Activated CD8-positive, alpha-beta memory T cell treated with anti-CD3 and anti-CD28 coated beads, Interleukin-2, amount 10 ng/mL, durations not matched to agents 7 days and 5 days (primary cell): ENCODE data around the gene FAM200A. TPM values are rescaled to one million over a fixed set of nuclear protein-coding genes. Genes with fewer than 3 reads are reported as not detected.
A peak's percentile ranks its signal among the peaks of the same experiment; 100 is the strongest.
"Not testable (repeated sequence)": the region's sequence is repeated elsewhere in the genome, so short reads cannot be mapped to it uniquely, and the experiment has no call there.

ENCODE experiments used
- ATAC-seq: fragments of 150-1000 bp; cut with Tn5 transposase; one replicate; pipeline ENCODE4 v1.10.0; 2021; ENCODE audit warnings: moderate library complexity
- CTCF ChIA-PET: fragments of 350-600 bp; sonication (Branson Sonifier 250); formaldehyde crosslinking; loops from one replicate; lab custom pipeline; 2021; ENCODE audit warnings: antibody characterized with exemption; lab: Charles Lee
- DNase-seq: peaks from one replicate; pipeline ENCODE4 v3.0.0-alpha.2; 2020
- H3K27ac Mint-ChIP-seq: one replicate; pipeline ENCODE4 v1.8.0; 2021; ENCODE audit warnings: mild to moderate bottlenecking, mixed read lengths
- H3K27me3 Mint-ChIP-seq: one replicate; pipeline ENCODE4 v1.8.0; 2021; ENCODE audit warnings: mixed read lengths
- H3K36me3 Mint-ChIP-seq: one replicate; pipeline ENCODE4 v1.8.0; 2021; ENCODE audit warnings: mild to moderate bottlenecking, mixed read lengths
- H3K4me1 Mint-ChIP-seq: one replicate; pipeline ENCODE4 v1.8.0; 2021; ENCODE audit warnings: mixed read lengths
- H3K4me3 Mint-ChIP-seq: one replicate; pipeline ENCODE4 v1.8.0; 2021; ENCODE audit warnings: mild to moderate bottlenecking, moderate library complexity, mixed read lengths
- H3K9me3 Mint-ChIP-seq: one replicate; pipeline ENCODE4 v1.8.0; 2022; ENCODE audit warnings: low read depth, mixed read lengths
- total RNA-seq, 2 experiments: library from RNA; stranded (reverse); gene quantifications; one replicate each; pipeline ENCODE4 v1.2.3, GENCODE V29; 2021

FAM200A gene
- total RNA-seq, 2 experiments from 2014 or later, result 5.1 to 5.2 TPM

DNA sequence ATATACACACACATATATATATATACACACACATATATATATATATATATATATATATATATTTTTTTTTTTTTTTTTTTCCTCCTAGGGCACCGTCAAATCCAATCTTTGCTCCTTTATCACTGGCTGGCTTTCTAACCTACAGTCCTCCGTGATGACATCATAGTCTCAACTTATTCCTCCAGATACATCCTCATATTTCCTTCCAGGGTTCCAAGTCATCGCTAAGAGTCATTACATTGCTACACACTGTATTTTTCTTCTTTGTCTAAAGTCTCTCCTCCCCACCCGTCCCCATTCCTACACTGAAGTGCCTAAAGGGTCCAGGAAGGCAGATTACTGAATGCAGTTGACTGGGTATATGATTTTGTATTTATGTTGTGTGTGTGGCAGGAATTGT, 1.1 kb upstream of the FAM200A start:
- Mint-ChIP-seq H3K36me3 (peaks cover 51% of the 10 kb centered on the region), H3K27me3 (no peaks in the 10 kb centered on the region), H3K27ac (peak overlapping the region; percentile 11), H3K4me1 (peaks cover 35% of the 10 kb centered on the region), H3K9me3 (peaks cover 4% of the 10 kb centered on the region), H3K4me3 (no peak overlapping the region)
- CTCF ChIA-PET, result no interaction called here
- DNase-seq, result no peak
- no peak for ATAC-seq

DNA sequence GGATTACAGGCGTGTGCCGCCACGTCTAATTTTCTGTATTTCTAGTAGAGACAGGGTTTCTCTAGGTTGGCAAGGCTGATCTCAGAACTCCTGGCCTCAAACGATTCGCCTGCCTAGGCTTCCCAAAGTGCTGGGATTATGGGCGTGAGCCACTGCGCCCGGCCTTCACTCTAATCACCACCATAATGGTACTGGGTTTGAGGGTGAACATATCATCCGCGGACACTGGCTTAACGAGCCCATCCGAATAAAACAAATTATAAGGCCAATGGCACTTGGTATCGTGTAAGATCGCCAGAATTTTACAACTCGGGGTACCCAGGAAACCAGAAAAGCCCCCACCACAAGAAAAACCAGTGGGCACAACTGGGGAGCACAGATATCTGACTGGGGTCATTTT, 580 bp downstream of the FAM200A start:
- CTCF ChIA-PET, result no interaction called here
- peaks cover 54% of the 10 kb centered on the region for H3K36me3 Mint-ChIP-seq
- H3K4me3 Mint-ChIP-seq, result peak overlapping the region; percentile 86
- H3K27me3 Mint-ChIP-seq, result no peaks in the 10 kb centered on the region
- DNase-seq, result no peak
- peak overlapping the region; percentile 88 for H3K27ac Mint-ChIP-seq
- peaks cover 10% of the 10 kb centered on the region for H3K9me3 Mint-ChIP-seq
- peaks cover 26% of the 10 kb centered on the region for H3K4me1 Mint-ChIP-seq
- ATAC-seq, result no peak

DNA sequence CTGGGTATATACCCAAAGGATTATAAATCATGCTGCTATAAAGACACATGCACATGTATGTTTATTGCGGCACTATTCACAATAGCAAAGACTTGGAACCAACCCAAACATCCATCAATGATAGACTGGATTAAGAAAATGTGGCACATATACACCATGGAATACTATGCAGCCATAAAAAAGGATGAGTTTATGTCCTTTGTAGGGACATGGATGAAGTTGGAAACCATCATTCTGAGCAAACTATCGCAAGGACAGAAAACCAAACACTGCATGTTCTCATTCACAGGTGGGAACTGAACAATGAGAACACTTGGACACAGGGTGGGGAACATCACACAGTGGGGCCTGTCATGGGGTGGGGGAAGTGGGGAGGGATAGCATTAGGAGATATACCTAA, 2.4 kb downstream of the FAM200A start:
- Mint-ChIP-seq H3K4me1 (peaks cover 22% of the 10 kb centered on the region), H3K36me3 (peaks cover 46% of the 10 kb centered on the region)
- H3K4me3 Mint-ChIP-seq, DNase-seq, ATAC-seq, H3K27me3 Mint-ChIP-seq, H3K9me3 Mint-ChIP-seq, H3K27ac Mint-ChIP-seq, CTCF ChIA-PET: not testable (repeated sequence)

DNA sequence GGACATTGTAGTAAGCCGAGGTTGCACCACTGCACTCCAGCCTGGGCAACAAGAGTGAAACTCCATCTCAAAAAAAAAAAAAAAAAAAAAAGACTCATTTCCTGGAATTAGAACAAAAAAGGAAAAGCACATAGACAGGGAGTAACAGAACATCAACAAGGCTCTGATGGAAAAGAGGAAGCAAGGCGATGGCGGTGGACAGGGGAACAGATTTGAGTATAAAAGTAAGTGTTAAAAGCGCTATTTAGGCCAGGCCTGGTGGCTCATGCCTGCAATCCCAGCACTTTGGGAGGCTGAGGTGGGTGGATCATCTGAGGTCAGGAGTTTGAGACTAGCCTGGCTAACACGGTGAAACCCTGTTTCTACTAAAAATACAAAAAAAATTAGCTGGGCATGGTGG, 6.6 kb downstream of the FAM200A start:
- H3K4me1 Mint-ChIP-seq, CTCF ChIA-PET, H3K27me3 Mint-ChIP-seq, DNase-seq, H3K4me3 Mint-ChIP-seq, ATAC-seq, H3K27ac Mint-ChIP-seq: not testable (repeated sequence)
- Mint-ChIP-seq H3K36me3 (peaks cover 52% of the 10 kb centered on the region), H3K9me3 (peaks cover 23% of the 10 kb centered on the region)

DNA sequence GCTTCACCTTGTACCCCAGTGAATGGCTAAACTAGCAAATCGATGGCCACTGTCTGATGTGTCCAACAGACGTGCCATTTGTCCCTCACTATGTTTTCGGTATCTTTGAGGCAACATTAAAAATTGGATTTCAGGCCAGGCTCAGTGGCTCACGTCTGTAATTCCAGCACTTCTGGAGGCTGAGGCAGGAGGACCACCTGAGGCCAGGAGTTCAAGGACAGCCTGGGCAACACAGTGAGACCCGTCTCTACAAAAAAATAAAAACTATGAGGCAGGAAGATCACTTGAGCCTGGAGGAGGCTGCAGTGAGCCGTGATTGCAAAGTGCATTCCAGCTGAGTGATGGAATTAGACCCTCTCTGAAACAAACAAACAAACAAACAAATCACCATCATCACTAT, 8.0 kb downstream of the FAM200A start:
- no peak for ATAC-seq
- H3K36me3 Mint-ChIP-seq, result peaks cover 48% of the 10 kb centered on the region
- H3K27me3 Mint-ChIP-seq, result no peaks in the 10 kb centered on the region
- H3K4me3 Mint-ChIP-seq, result no peak overlapping the region
- no peak for DNase-seq
- peaks cover 24% of the 10 kb centered on the region for H3K9me3 Mint-ChIP-seq
- CTCF ChIA-PET, result no interaction called here
- H3K27ac Mint-ChIP-seq, result no peak overlapping the region
- H3K4me1 Mint-ChIP-seq, result no peaks in the 10 kb centered on the region

DNA sequence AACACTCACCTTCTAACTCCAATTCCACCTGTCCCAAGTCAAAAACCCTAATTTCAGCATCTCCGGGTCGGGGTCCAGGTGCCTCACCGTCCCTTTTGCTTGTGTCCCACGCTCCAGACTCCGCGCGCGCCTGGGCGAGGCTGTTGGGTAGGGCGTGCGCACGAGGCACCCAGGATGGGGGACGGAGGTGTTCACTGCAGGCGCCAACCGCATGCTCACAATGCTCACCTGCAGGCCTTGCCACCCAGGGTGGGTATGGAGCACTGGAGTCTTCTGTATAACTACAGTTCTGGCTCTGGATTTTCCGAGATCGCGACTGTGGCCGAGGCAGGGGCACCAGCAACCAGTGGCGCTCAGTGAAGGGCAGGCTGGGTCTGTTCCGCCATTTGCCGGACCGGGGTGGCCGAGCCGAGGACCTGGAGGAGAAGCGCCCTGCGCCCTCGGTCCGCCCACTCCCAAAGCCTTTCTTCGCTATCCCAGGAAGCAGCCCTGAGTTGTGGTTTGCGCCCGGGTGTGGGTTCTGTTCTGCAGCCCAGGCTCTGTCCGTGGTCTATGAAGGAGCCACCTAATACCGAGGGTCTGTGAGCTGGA, 8.7 kb downstream of the FAM200A start:
- Mint-ChIP-seq H3K4me3 (no peak overlapping the region), H3K9me3 (peaks cover 26% of the 10 kb centered on the region), H3K4me1 (no peaks in the 10 kb centered on the region), H3K27ac (no peak overlapping the region), H3K27me3 (no peaks in the 10 kb centered on the region), H3K36me3 (peaks cover 45% of the 10 kb centered on the region)
- CTCF ChIA-PET, result no interaction called here
- ATAC-seq (no peak), DNase-seq (no peak)

DNA sequence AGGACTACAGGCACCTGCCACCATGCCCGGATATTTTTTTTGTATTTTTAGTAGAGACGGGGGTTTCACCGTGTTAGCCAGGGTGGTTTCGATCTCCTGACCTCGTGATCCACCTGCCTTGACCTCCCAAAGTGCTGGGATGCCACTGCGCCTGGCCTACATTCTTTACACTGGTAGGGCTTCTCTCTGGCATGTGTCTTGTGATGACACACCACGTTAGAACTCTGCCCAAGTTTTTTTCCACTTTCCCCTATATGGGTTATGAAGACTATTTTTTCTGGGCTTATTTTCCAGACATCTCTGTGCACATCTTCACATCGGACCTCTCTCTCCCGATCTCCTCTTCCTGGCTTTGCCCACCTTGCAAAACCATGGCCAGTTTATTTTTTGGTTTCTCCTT, 10.7 kb downstream of the FAM200A start:
- Mint-ChIP-seq H3K36me3 (peaks cover 32% of the 10 kb centered on the region), H3K27ac (no peak overlapping the region), H3K4me1 (no peaks in the 10 kb centered on the region), H3K27me3 (no peaks in the 10 kb centered on the region), H3K9me3 (peaks cover 26% of the 10 kb centered on the region), H3K4me3 (no peak overlapping the region)
- ATAC-seq (no peak), DNase-seq (no peak)
- CTCF ChIA-PET, result interaction anchor here (2.3 kb wide), 1 partner anchor 9 kb away, joined by 5 read pairs; no protein-coding TSS in a partner anchor

DNA sequence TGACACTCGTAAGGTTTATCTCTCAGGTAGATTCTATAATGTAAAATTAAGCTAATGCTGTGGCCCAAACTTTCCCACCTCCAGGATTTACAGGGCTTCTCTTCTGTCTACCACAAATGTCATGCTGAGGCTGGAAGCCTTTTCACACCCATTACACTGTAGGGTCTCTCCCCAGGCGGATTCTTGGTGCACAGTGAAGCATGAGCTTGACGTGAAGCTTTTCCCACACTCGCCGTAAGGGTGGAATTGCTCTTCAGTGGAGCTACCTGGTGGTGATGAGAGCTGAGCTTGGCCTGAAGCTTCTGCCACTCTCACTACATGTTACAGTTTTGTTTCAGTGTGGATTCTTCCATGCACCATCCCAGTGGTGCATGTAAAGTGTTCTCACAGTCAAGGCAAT, 11.4 kb downstream of the FAM200A start:
- DNase-seq, result no peak
- ATAC-seq, result no peak
- CTCF ChIA-PET, result interaction anchor here (2.3 kb wide), 1 partner anchor 8 kb away, joined by 5 read pairs; no protein-coding TSS in a partner anchor
- Mint-ChIP-seq H3K9me3 (peaks cover 26% of the 10 kb centered on the region), H3K36me3 (peaks cover 32% of the 10 kb centered on the region), H3K27ac (no peak overlapping the region), H3K4me1 (no peaks in the 10 kb centered on the region), H3K4me3 (no peak overlapping the region), H3K27me3 (no peaks in the 10 kb centered on the region)

DNA sequence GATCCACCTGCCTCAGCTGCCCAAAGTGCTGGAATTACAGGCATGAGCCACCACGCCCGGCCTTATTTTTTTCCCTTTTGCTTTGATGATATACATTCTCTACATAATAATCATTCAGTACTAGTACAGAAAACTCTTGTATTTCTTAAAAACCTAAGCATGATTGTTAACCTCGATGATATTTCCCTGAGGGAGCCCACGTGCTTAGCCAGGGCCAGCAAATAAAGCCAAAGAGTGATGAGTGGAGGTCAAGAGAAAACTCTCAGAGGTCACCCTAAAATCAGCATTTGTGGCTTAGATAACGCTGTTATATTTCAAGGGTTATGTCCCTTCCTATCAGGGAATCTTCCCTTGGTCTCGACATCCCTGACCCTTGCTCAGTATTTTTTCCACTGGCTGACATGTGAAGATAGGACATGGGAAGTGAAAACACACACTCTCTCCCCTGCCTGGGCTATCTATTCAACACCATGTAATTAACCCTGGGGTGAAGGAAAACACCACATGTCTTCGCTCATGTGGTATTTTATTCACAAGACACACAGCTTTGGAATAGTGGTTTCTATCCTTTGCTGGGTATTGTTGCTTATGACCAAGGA, 12.6 kb downstream of the FAM200A start:
- H3K4me1 Mint-ChIP-seq, result no peaks in the 10 kb centered on the region
- H3K27me3 Mint-ChIP-seq, result no peaks in the 10 kb centered on the region
- no peak for DNase-seq

DNA sequence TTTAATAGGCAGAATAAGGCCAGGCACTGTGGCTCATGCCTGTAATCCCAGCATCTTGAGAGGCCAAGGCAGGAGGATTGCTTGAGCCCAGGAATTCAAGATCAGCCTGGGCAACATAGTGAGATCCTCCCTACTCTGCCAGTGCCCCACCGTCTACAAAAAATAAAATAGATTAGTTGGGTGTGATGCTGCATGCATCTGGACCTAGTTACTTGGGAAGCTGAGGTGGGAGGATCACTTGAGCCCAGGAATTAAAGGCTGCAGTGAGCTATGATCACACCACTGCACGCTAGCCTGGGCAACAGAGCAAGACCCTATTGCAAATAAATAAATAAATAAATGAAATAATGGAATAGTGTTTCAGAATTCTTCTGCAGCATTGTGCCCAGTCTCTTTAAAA, 16.2 kb downstream of the FAM200A start:
- Mint-ChIP-seq H3K27me3 (no peaks in the 10 kb centered on the region), H3K4me1 (no peaks in the 10 kb centered on the region), H3K27ac (no peak overlapping the region), H3K4me3 (no peak overlapping the region), H3K36me3 (peaks cover 46% of the 10 kb centered on the region), H3K9me3 (peaks cover 48% of the 10 kb centered on the region)
- CTCF ChIA-PET, result interaction anchor here (1.1 to 1.5 kb wide), 2 partner anchors 12 to 93 kb away, joined by 3 to 4 read pairs; no protein-coding TSS in a partner anchor
- ATAC-seq (no peak), DNase-seq (no peak)

More for the DNA sequence above, 12.6 kb downstream of the FAM200A start:
- no peak overlapping the region for H3K27ac Mint-ChIP-seq
- ATAC-seq, result no peak
- H3K36me3 Mint-ChIP-seq, result peaks cover 31% of the 10 kb centered on the region
- CTCF ChIA-PET, result interaction anchor here (0.6 kb wide), 1 partner anchor 179 kb away, joined by 3 read pairs; no protein-coding TSS in a partner anchor
- H3K9me3 Mint-ChIP-seq, result peaks cover 29% of the 10 kb centered on the region
- no peak overlapping the region for H3K4me3 Mint-ChIP-seq

DNA sequence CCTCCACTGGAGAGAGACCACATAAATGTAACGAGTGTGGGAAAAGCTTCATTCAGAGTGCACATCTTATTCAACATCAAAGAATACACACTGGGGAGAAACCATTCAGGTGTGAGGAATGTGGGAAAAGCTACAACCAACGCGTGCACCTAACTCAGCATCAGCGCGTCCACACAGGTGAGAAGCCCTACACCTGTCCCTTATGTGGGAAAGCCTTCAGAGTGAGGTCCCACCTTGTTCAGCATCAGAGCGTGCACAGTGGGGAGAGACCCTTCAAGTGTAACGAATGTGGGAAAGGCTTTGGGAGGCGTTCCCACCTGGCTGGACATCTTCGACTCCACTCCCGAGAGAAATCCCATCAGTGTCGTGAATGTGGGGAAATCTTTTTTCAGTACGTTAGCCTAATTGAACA, 20.6 kb downstream of the FAM200A start:
- Mint-ChIP-seq H3K27ac (no peak overlapping the region), H3K4me1 (no peaks in the 10 kb centered on the region), H3K27me3 (no peaks in the 10 kb centered on the region), H3K36me3 (peaks cover 76% of the 10 kb centered on the region), H3K9me3 (peaks cover 47% of the 10 kb centered on the region), H3K4me3 (no peak overlapping the region)
- ATAC-seq (no peak), DNase-seq (no peak)
- CTCF ChIA-PET, result interaction anchor here (2.1 kb wide), 1 partner anchor 10 kb away, joined by 5 read pairs; no protein-coding TSS in a partner anchor

DNA sequence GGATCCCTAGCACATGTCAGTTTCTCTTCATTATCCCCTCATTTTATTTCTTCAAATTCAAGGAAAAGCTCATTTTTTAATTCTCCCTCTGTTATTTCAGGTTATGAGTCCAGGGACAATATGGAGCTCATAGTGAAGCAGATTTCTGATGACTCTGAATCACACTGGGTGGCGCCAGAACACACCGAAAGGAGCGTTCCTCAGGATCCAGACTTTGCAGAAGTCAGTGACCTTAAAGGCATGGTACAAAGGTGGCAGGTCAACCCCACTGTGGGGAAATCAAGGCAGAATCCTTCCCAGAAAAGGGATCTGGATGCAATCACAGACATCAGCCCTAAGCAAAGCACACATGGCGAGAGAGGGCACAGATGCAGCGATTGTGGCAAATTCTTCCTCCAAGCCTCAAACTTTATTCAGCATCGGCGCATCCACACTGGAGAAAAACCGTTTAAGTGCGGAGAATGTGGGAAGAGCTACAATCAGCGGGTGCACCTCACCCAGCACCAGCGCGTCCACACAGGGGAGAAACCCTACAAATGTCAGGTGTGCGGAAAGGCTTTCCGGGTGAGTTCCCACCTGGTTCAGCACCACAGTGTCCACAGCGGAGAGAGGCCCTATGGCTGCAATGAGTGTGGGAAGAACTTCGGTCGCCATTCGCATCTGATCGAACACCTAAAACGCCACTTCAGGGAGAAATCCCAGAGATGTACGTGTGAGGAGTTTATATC, 26.0 kb downstream of the FAM200A start:
- no peaks in the 10 kb centered on the region for H3K4me1 Mint-ChIP-seq
- no peaks in the 10 kb centered on the region for H3K27me3 Mint-ChIP-seq
- peaks cover 15% of the 10 kb centered on the region for H3K9me3 Mint-ChIP-seq
- peaks cover 75% of the 10 kb centered on the region for H3K36me3 Mint-ChIP-seq
- DNase-seq, result no peak
- no peak overlapping the region for H3K4me3 Mint-ChIP-seq
- ATAC-seq, result no peak
- no peak overlapping the region for H3K27ac Mint-ChIP-seq
- CTCF ChIA-PET, result interaction anchor here (0.7 to 1.2 kb wide), 2 partner anchors 11 to 99 kb away, joined by 3 to 4 read pairs; no protein-coding TSS in a partner anchor

DNA sequence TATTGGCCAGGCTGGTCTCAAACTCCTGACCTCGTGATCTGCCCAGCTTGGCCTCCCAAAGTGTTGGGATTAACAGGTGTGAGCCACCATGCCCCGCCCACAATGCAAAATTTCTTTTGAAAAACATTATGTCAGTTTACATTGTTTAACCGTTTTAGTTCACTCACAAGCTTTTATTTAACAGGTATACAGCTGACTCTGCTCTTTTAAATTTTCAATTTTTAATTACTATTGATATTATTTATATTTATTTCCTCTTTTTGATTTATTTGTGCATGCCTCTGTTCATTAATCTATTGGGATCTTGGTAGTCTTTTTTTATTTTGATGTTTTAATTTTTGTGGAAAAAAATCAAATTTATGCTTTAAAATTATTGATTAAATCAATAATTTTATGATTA, 30.5 kb downstream of the FAM200A start:
- ATAC-seq (no peak), DNase-seq (no peak)
- H3K27me3 Mint-ChIP-seq, result no peaks in the 10 kb centered on the region
- H3K27ac Mint-ChIP-seq, result no peak overlapping the region
- H3K4me3 Mint-ChIP-seq, result no peak overlapping the region
- CTCF ChIA-PET, result no interaction called here
- no peaks in the 10 kb centered on the region for H3K4me1 Mint-ChIP-seq
- H3K9me3 Mint-ChIP-seq, result no peaks in the 10 kb centered on the region
- peaks cover 63% of the 10 kb centered on the region for H3K36me3 Mint-ChIP-seq
